Breast epithelium (tissue), 3 donors: ENCODE results near the gene TANGO2.

Experiments used
- POLR2A ChIP-seq: fragments of 450-650 bp; IDR thresholded peaks from one replicate; pipeline ENCODE4 v1.6.1; 2016; ENCODE audit warnings: antibody characterized with exemption, mild to moderate bottlenecking, moderate library complexity
- TF ChIP-seq, protein P1 (sequence below), 3 donors: fragments of 450-650 bp; IDR thresholded peaks; one replicate each; pipeline ENCODE4 v1.5.1; 2016 to 2017; ENCODE audit warnings: antibody characterized with exemption in 3 of 3, mild to moderate bottlenecking in 3 of 3, moderate library complexity in 3 of 3

DNA sequence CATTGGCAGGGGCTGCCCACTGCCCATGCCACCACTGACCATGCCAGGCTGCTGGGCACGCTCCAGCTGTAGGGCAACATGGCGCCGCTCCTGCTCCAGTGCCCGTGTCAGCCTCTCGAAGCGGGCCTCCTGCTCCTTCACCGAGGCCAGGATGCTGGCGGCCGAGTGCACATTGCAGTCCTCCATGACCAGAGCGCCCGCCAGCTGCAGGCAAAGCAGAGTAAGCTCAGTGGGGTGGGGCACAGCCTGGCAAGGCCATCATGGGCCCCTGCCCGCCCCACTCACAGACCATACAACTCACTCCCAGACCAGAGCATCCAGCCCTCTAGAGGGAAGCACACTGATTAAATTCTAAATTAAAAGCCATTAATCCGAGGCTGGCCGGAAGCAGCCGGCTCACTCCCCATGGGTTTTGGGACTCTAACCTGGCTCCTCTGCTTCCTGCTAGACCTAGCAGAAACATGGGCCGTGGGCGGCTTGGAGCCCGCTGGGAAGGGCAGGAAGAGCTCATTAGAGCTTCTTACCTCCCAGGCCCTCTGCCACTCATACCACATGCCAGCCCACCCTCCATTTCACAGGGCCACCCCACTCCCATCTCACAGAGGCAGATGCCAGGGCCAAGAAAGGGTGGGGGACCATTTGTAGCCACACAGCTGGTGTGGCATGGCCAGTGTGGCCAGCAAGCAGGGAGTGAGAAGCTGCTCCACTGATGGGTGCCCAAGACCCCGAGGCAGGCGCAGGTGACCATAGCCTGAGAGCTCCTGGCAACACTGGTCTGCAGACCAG, 30.1 kb upstream of the TANGO2 start:
- no peak for TF ChIP-seq POLR2A
- TF ChIP-seq, protein P1, sequence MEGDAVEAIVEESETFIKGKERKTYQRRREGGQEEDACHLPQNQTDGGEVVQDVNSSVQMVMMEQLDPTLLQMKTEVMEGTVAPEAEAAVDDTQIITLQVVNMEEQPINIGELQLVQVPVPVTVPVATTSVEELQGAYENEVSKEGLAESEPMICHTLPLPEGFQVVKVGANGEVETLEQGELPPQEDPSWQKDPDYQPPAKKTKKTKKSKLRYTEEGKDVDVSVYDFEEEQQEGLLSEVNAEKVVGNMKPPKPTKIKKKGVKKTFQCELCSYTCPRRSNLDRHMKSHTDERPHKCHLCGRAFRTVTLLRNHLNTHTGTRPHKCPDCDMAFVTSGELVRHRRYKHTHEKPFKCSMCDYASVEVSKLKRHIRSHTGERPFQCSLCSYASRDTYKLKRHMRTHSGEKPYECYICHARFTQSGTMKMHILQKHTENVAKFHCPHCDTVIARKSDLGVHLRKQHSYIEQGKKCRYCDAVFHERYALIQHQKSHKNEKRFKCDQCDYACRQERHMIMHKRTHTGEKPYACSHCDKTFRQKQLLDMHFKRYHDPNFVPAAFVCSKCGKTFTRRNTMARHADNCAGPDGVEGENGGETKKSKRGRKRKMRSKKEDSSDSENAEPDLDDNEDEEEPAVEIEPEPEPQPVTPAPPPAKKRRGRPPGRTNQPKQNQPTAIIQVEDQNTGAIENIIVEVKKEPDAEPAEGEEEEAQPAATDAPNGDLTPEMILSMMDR (IDR thresholded peaks at IDR 0.05), result no peak
